BJ (cell line): ENCODE results near the gene ST3GAL3. TPM values are rescaled to one million over a fixed set of nuclear protein-coding genes. Genes with fewer than 3 reads are reported as not detected.

Experiments
- CTCF ChIA-PET: fragments of 350-600 bp; formaldehyde crosslinking; extraction: SDS; loops from one replicate; lab custom pipeline; 2021; ENCODE audit warnings: antibody characterized with exemption, inconsistent platforms; lab: Yijun Ruan, JAX
- POLR2A ChIA-PET: fragments of 300-600 bp; sonication (Branson Sonifier 250); formaldehyde crosslinking; extraction: SDS; loops from one replicate; lab custom pipeline; 2021; ENCODE audit warnings: antibody characterized with exemption; lab: Charles Lee
- DNase-seq: peaks from one replicate; pipeline ENCODE4 v3.0.0-alpha.2; 2011; ENCODE audit warnings: low read depth
- H3K27me3 ChIP-seq: 2 replicates; pipeline ENCODE4 v1.6.0; 2011; ENCODE audit warnings: low read length; ENCODE audit not compliant: control insufficient read depth, insufficient read depth
- H3K36me3 ChIP-seq: 2 replicates; pipeline ENCODE4 v1.5.1; 2011; ENCODE audit warnings: low read length; ENCODE audit not compliant: control insufficient read depth, insufficient read depth
- H3K4me3 ChIP-seq: 2 replicates; pipeline ENCODE4 v1.5.1; 2011; ENCODE audit warnings: low read depth, mild to moderate bottlenecking, control low read depth, low read length
- CTCF ChIP-seq: IDR thresholded peaks from 2 replicates; pipeline ENCODE4 v1.5.1; 2011; ENCODE audit warnings: low read depth, mild to moderate bottlenecking, control low read depth, inconsistent platforms, low read length, moderate library complexity; ENCODE audit not compliant: insufficient read depth
- polyA plus RNA-seq: library from polyadenylated mRNA; depleted of rRNA; stranded (reverse); fragments of >200 nt; gene quantifications from 2 replicates; pipeline ENCODE4 v1.2.3, GENCODE V29; 2011

The ST3GAL3 gene
- polyA plus RNA-seq, 1 experiment = 24.2 TPM

- no peak overlapping the region for H3K4me3 ChIP-seq
- CTCF ChIA-PET = interaction anchor here (3.4 to 8.7 kb wide), 3 partner anchors 7 to 165 kb away, joined by 29 to 365 read pairs (median 33); no protein-coding TSS in a partner anchor
- DNase-seq = no peak
- POLR2A ChIA-PET = no interaction called here
- peaks cover 2% of the 10 kb centered on the region for H3K36me3 ChIP-seq
- H3K27me3 ChIP-seq = no peaks in the 10 kb centered on the region
- TF ChIP-seq CTCF = no peak
These were observed 224.7 kb downstream of the ST3GAL3 start for GRCh38 chr1:43931711-43932660.

GRCh38 chr1:43932786-43933385, 225.6 kb downstream of the ST3GAL3 start:
- ChIA-PET POLR2A (no interaction called here), CTCF (interaction anchor here (0.6 to 8.7 kb wide), 10 partner anchors 8 to 179 kb away, joined by 3 to 365 read pairs (median 26); no protein-coding TSS in a partner anchor)
- Histone ChIP-seq H3K36me3 (peaks cover 2% of the 10 kb centered on the region), H3K27me3 (no peaks in the 10 kb centered on the region), H3K4me3 (peak overlapping the region; percentile 39)
- no peak for DNase-seq
- TF ChIP-seq CTCF = no peak

- TF ChIP-seq CTCF = no peak
- ChIA-PET POLR2A (no interaction called here), CTCF (interaction anchor here (0.6 to 8.7 kb wide), 36 partner anchors 9 to 396 kb away, joined by 3 to 365 read pairs (median 8); partner anchors contain the start of gene IPO13)
- H3K36me3 ChIP-seq = peaks cover 2% of the 10 kb centered on the region
- DNase-seq = no peak
- H3K27me3 ChIP-seq = no peaks in the 10 kb centered on the region
- peak within 1 kb of the TSS; percentile 39 for H3K4me3 ChIP-seq
These were observed 226.2 kb downstream of the ST3GAL3 start, which contains the start of gene ARTN for GRCh38 chr1:43933386-43934100. TSS of gene ARTN (plus strand) at chr1:43933801. CDS start at chr1:43935657, 1,856 bp downstream.

GRCh38 chr1:43934101-43934985, 227.0 kb downstream of the ST3GAL3 start:
- DNase-seq = no peak
- H3K36me3 ChIP-seq = peaks cover 2% of the 10 kb centered on the region
- TF ChIP-seq CTCF = peak; percentile 96
- no peaks in the 10 kb centered on the region for H3K27me3 ChIP-seq
- ChIA-PET CTCF (interaction anchor here (0.6 to 8.7 kb wide), 81 partner anchors 9 to 708 kb away, joined by 3 to 365 read pairs (median 6); partner anchors contain the start of genes ATP6V0B, DPH2, IPO13 and KDM4A), POLR2A (interaction anchor here (0.5 kb wide), 1 partner anchor 124 kb away, joined by 8 read pairs; no protein-coding TSS in a partner anchor)
- no peak overlapping the region for H3K4me3 ChIP-seq
